ENCODE measurements around the gene MAPK8. TPM values are rescaled to one million over a fixed set of nuclear protein-coding genes. Genes with fewer than 3 reads are reported as not detected.
"Not testable (repeated sequence)": the region's sequence is repeated elsewhere in the genome, so short reads cannot be mapped to it uniquely, and the experiment has no call there.

MAPK8 gene
- polyA plus RNA-seq, 3 donors, result 18.4 to 21.1 (median 18.5) TPM

DNA sequence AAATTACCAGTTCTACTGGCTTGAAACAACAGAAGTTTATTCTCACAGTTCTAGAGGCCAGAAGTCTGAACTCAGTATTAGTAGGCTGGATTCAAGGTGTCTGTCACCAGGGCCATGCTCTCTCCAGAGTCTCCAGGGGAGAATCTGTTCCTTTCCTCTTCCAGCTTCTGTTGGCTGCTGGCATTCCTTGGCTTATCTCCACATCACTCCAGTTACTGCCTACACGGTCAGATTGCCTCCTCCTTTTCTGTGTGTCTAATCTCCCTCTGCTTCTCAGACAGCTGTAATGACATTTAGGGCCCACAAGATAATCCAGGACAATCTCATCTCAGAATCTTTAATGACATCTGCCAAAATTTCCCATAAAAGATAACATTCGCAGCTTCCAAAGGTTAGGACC is 36.6 kb downstream of the MAPK8 start:
- Histone ChIP-seq H3K27me3 (ENCODE audit: control insufficient read depth in 2 of 2, insufficient read depth in 2 of 2, low read length in 2 of 2) (no peaks in the 10 kb centered on the region), H3K9me3 (replicated peaks in 1 of 2; ENCODE audit: control insufficient read depth in 1 of 2, insufficient read depth in 1 of 2, low read length in 2 of 2) (peaks cover 6 to 8% of the 10 kb centered on the region in 2 donors), H2AFZ (ENCODE audit: insufficient read depth, low read depth, low read length, poor library complexity, severe bottlenecking) (no peak overlapping the region), H3K4me2 (replicated peaks; ENCODE audit: extremely low read depth, low read length, poor library complexity, severe bottlenecking) (no peak overlapping the region), H3K79me2 (ENCODE audit: insufficient read depth, low read length) (no peaks in the 10 kb centered on the region), H3K36me3 (replicated peaks in 1 of 2; ENCODE audit: control insufficient read depth in 1 of 2, insufficient read depth in 2 of 2, low read length in 2 of 2) (no peaks in the 10 kb centered on the region), H3K4me1 (ENCODE audit: control insufficient read depth in 1 of 2, insufficient read depth in 2 of 2, low read length in 2 of 2) (no peaks in the 10 kb centered on the region), H3K4me3 (replicated peaks in 1 of 3; ENCODE audit: low read depth in 2 of 3, low read length in 3 of 3) (no peak overlapping the region), H3K9ac (ENCODE audit: insufficient read depth, low read length, poor library complexity, severe bottlenecking) (no peak overlapping the region), H3K27ac (ENCODE audit: low read depth in 1 of 2, low read length in 2 of 2) (no peak overlapping the region), H4K20me1 (ENCODE audit: insufficient read depth, low read length) (peaks cover 11% of the 10 kb centered on the region)
- no peaks in the 10 kb centered on the region for H3K27me3 Mint-ChIP-seq (ENCODE audit: low read depth in 3 of 3)
- DNase-seq, result no peak
- H3K4me3 Mint-ChIP-seq, result no peak overlapping the region
- intact Hi-C loops (cut with micrococcal nuclease), result no loop called here
- WGBS (ENCODE audit: insufficient coverage), result 92% methylated on average over 1 of the region's 2 CpGs
- no peak overlapping the region for H3K27ac Mint-ChIP-seq
- peaks cover 10 to 28% (median 15%) of the 10 kb centered on the region in 7 donors for H3K9me3 Mint-ChIP-seq
- H3K36me3 Mint-ChIP-seq, result peaks cover 3 to 4% of the 10 kb centered on the region in 2 donors
- TF ChIP-seq, protein P1, sequence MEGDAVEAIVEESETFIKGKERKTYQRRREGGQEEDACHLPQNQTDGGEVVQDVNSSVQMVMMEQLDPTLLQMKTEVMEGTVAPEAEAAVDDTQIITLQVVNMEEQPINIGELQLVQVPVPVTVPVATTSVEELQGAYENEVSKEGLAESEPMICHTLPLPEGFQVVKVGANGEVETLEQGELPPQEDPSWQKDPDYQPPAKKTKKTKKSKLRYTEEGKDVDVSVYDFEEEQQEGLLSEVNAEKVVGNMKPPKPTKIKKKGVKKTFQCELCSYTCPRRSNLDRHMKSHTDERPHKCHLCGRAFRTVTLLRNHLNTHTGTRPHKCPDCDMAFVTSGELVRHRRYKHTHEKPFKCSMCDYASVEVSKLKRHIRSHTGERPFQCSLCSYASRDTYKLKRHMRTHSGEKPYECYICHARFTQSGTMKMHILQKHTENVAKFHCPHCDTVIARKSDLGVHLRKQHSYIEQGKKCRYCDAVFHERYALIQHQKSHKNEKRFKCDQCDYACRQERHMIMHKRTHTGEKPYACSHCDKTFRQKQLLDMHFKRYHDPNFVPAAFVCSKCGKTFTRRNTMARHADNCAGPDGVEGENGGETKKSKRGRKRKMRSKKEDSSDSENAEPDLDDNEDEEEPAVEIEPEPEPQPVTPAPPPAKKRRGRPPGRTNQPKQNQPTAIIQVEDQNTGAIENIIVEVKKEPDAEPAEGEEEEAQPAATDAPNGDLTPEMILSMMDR (IDR thresholded peaks at IDR 0.05), result no peak
- no peaks in the 10 kb centered on the region for H3K4me1 Mint-ChIP-seq

DNA sequence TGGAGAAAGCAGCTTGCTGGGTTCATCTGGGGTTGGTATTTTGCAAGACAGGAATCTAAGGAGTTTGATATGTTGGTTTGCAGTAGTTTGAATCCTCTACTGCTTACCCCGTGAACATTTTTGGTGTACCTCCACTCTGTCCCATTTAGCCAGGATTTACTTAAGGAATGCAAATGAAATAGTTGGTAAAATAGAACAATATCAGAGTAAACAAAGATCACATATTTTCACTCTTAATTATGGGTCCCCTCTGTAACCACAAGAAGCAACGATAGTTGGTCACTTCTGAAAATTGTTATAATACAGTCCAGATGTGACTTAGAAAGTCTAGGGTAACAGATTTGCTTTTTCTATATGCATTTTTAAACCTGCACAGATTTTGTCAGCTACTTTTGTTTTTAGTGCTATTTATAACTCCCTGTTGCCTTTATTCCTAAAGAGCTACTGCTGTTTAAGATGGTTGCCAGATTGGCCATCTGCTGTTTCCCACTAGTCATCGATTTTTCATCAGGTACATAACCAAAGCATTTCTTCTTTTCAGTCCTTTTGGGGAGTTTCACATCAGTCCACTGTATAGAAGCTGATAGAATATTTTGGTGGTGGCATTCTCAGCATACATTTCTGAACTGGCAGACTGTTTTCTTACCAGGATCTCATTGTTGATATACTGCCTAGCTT is 37.6 kb downstream of the MAPK8 start:
- no peak for DNase-seq
- H2AFZ ChIP-seq (ENCODE audit: insufficient read depth, low read depth, low read length, poor library complexity, severe bottlenecking), result no peak overlapping the region
- no peaks in the 10 kb centered on the region for H3K27me3 ChIP-seq (ENCODE audit: control insufficient read depth in 2 of 2, insufficient read depth in 2 of 2, low read length in 2 of 2)
- H3K4me2 ChIP-seq (replicated peaks; ENCODE audit: extremely low read depth, low read length, poor library complexity, severe bottlenecking), result no peak overlapping the region
- peaks cover 17 to 30% (median 22%) of the 10 kb centered on the region in 7 donors for H3K9me3 Mint-ChIP-seq
- H3K4me3 ChIP-seq (replicated peaks in 1 of 3; ENCODE audit: low read depth in 2 of 3, low read length in 3 of 3), result no peak overlapping the region
- H3K36me3 ChIP-seq (replicated peaks in 1 of 2; ENCODE audit: control insufficient read depth in 1 of 2, insufficient read depth in 2 of 2, low read length in 2 of 2), result no peaks in the 10 kb centered on the region
- H3K9me3 ChIP-seq (replicated peaks in 1 of 2; ENCODE audit: control insufficient read depth in 1 of 2, insufficient read depth in 1 of 2, low read length in 2 of 2), result peaks cover 6 to 8% of the 10 kb centered on the region in 2 donors
- no peak overlapping the region for H3K9ac ChIP-seq (ENCODE audit: insufficient read depth, low read length, poor library complexity, severe bottlenecking)
- TF ChIP-seq, protein P1 (IDR thresholded peaks at IDR 0.05), result no peak
- H4K20me1 ChIP-seq (ENCODE audit: insufficient read depth, low read length), result peaks cover 11% of the 10 kb centered on the region
- H3K4me3 Mint-ChIP-seq, result no peak overlapping the region
- no peak overlapping the region for H3K27ac Mint-ChIP-seq
- no peaks in the 10 kb centered on the region for H3K79me2 ChIP-seq (ENCODE audit: insufficient read depth, low read length)
- H3K27me3 Mint-ChIP-seq (ENCODE audit: low read depth in 3 of 3), result no peaks in the 10 kb centered on the region
- intact Hi-C loops (cut with micrococcal nuclease), result no loop called here
- H3K36me3 Mint-ChIP-seq, result peaks cover 6 to 12% of the 10 kb centered on the region in 2 donors
- no peaks in the 10 kb centered on the region for H3K4me1 ChIP-seq (ENCODE audit: control insufficient read depth in 1 of 2, insufficient read depth in 2 of 2, low read length in 2 of 2)
- no peaks in the 10 kb centered on the region for H3K4me1 Mint-ChIP-seq
- no peak overlapping the region for H3K27ac ChIP-seq (ENCODE audit: low read depth in 1 of 2, low read length in 2 of 2)
- no CpG with 5 or more reads among the region's 3 CpGs for WGBS (ENCODE audit: insufficient coverage)

DNA sequence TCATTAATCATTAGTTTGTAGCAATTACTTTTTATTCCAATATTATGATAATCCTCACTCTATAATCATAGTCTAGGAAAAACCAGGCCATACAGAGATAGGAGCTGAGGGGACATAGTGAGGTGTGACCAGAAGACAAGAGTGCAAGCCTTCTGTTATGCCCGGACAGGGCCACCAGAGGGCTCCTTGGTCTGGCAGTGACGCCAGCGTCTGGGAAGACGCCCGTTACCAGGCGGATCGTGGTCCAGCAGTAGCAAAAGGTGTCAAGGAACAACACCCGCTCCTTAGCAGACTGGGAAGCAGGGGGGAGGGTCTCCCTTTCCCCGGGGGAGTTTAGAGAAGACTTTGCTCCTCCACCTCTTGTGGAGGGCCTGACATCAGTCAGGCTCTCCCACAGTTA is 39.8 kb downstream of the MAPK8 start:
- Mint-ChIP-seq H3K9me3 (peaks cover 23 to 39% (median 28%) of the 10 kb centered on the region in 7 donors), H3K36me3 (peaks cover 9 to 15% of the 10 kb centered on the region in 2 donors)
- H3K4me3 Mint-ChIP-seq; H2AFZ ChIP-seq (ENCODE audit: insufficient read depth, low read depth, low read length, poor library complexity, severe bottlenecking); H3K4me2 ChIP-seq (replicated peaks; ENCODE audit: extremely low read depth, low read length, poor library complexity, severe bottlenecking); DNase-seq; H3K27ac Mint-ChIP-seq; H3K36me3 ChIP-seq (replicated peaks in 1 of 2; ENCODE audit: control insufficient read depth in 1 of 2, insufficient read depth in 2 of 2, low read length in 2 of 2); H3K4me3 ChIP-seq (replicated peaks in 1 of 3; ENCODE audit: low read depth in 2 of 3, low read length in 3 of 3); H3K27ac ChIP-seq (ENCODE audit: low read depth in 1 of 2, low read length in 2 of 2); intact Hi-C loops (cut with micrococcal nuclease); H3K27me3 Mint-ChIP-seq (ENCODE audit: low read depth in 3 of 3); H3K27me3 ChIP-seq (ENCODE audit: control insufficient read depth in 2 of 2, insufficient read depth in 2 of 2, low read length in 2 of 2); H3K79me2 ChIP-seq (ENCODE audit: insufficient read depth, low read length); H3K9ac ChIP-seq (ENCODE audit: insufficient read depth, low read length, poor library complexity, severe bottlenecking); H3K9me3 ChIP-seq (replicated peaks in 1 of 2; ENCODE audit: control insufficient read depth in 1 of 2, insufficient read depth in 1 of 2, low read length in 2 of 2); H3K4me1 ChIP-seq (ENCODE audit: control insufficient read depth in 1 of 2, insufficient read depth in 2 of 2, low read length in 2 of 2); H3K4me1 Mint-ChIP-seq: not testable (repeated sequence)
- 100% methylated on average over 7 of the region's 9 CpGs for WGBS (ENCODE audit: insufficient coverage)
- H4K20me1 ChIP-seq (ENCODE audit: insufficient read depth, low read length), result peaks cover 14% of the 10 kb centered on the region
